Urinary bladder (tissue), 4 donors: ENCODE data around the gene FSTL4. TPM values are rescaled to one million over a fixed set of nuclear protein-coding genes. Genes with fewer than 3 reads are reported as not detected.

ENCODE experiments used
- DNase-seq: peaks from one replicate; pipeline ENCODE4 v3.0.0-alpha.2; 2015; ENCODE audit errors: extremely low spot score
- H3K27ac ChIP-seq: one replicate; pipeline ENCODE4 v1.5.1; 2013; ENCODE audit warnings: low read depth, mild to moderate bottlenecking, moderate library complexity
- H3K36me3 ChIP-seq: one replicate; pipeline ENCODE4 v1.6.1; 2013; ENCODE audit warnings: mild to moderate bottlenecking, moderate library complexity; ENCODE audit not compliant: insufficient read depth
- H3K4me1 ChIP-seq: one replicate; pipeline ENCODE4 v1.6.1; 2013; ENCODE audit warnings: mild to moderate bottlenecking, moderate library complexity; ENCODE audit not compliant: insufficient read depth
- H3K4me3 ChIP-seq: one replicate; pipeline ENCODE4 v1.5.1; 2013; ENCODE audit warnings: low read depth, low read length
- WGBS: extraction: QIAGEN DNeasy Blood & Tissue Kit; methylation state at CpG from one replicate; pipeline ENCODE4 v1.1.7; 2013; 5-methylcytosine and 5-hydroxymethylcytosine counted together
- polyA plus RNA-seq: library from polyadenylated mRNA; stranded (reverse); fragments of 200-250 nt; gene quantifications from one replicate; pipeline ENCODE4 v1.2.3, GENCODE V29; 2013
- total RNA-seq: library from RNA; depleted of rRNA; stranded (reverse); fragments of >200 nt; gene quantifications from one replicate; pipeline ENCODE4 v1.2.3, GENCODE V29; 2014
- donor health status: healthy with polysubstance abuse.
- donor health status: healthy.

Gene FSTL4
- 7.5 TPM for total RNA-seq
- 4.0 TPM for polyA plus RNA-seq

- no peak within 1 kb of the TSS for H3K27ac ChIP-seq
- peak within 1 kb of the TSS; percentile 55 for H3K4me3 ChIP-seq
- no peaks in the 10 kb centered on the region for H3K36me3 ChIP-seq
- peaks cover 4% of the 10 kb centered on the region for H3K4me1 ChIP-seq
- no peak for DNase-seq
- WGBS: 2% methylated on average over 69 of the region's 74 CpGs
Measured at GRCh38 chr5:133612249-133612860, at the start of gene FSTL4. FSTL4 (minus strand) TSS chr5:133612541.

DNA sequence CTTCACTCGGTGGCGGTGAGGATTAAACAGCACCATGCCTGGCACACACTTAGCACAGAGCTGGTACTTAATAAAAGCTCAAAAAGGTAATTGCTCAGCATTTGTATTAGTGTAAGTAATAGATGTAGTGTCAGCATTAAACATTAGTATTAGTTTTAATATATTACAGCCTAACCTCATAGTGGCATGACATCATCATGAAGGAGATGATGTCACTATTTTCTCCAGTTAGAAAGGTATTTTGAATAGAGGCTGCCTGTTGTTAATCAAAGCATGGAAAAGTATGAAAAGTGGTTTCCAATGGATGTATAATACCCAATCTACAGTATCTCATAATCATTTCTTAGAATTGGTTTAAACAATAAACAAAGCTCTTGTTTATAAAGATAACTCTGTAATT is 49.0 kb upstream of the FSTL4 start:
- DNase-seq: no peak

DNA sequence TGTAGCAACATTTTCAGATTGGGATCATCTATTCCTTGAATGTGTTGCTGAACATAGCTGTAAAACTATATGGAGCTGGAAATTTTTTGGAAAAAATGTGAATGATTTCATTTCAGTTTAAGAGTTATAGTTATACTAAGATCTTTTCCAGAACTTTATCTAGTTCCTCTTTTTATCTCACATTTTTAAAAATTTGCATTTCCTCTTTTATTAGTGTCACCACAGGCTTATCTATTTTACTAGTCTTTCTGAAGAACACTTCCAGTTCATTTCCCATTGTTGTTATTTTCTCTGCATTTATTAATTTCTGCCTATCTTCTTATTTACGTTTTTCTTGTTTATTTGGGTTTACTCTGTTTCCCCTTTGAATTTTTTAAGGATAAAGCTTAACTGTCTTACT is 46.0 kb upstream of the FSTL4 start:
- DNase-seq: no peak
- WGBS: 59% methylated on average over 1 of the region's 1 CpG
- H3K27ac ChIP-seq: no peak overlapping the region
- H3K4me1 ChIP-seq: no peaks in the 10 kb centered on the region
- H3K36me3 ChIP-seq: no peaks in the 10 kb centered on the region
- no peak overlapping the region for H3K4me3 ChIP-seq

More for the DNA sequence above, 49.0 kb upstream of the FSTL4 start:
- Histone ChIP-seq H3K36me3 (no peaks in the 10 kb centered on the region), H3K27ac (no peak overlapping the region), H3K4me1 (no peaks in the 10 kb centered on the region), H3K4me3 (no peak overlapping the region)
- 93% methylated on average over 2 of the region's 2 CpGs for WGBS

DNA sequence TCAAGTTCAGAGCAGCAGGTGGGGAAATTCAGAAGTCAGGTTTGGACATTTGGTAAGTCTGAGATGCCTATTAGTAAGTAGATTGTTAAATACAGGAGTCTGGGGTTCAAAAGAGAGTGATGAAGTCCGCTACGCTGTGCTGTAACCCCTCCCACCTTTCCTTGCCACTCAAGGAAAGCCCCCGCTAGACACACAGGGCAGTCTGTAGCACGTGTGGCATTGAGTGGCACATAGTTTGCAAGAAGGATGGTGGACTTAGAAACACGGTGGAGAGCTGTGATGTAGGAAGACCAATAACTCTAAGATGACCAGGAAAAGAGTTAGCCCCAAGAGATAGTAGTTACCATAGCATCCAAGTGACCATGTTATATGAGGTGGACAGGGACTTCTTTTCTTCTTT is 44.7 kb upstream of the FSTL4 start:
- WGBS: 89% methylated on average over 5 of the region's 5 CpGs
- Histone ChIP-seq H3K36me3 (no peaks in the 10 kb centered on the region), H3K4me1 (no peaks in the 10 kb centered on the region), H3K27ac (no peak overlapping the region), H3K4me3 (no peak overlapping the region)
- no peak for DNase-seq

DNA sequence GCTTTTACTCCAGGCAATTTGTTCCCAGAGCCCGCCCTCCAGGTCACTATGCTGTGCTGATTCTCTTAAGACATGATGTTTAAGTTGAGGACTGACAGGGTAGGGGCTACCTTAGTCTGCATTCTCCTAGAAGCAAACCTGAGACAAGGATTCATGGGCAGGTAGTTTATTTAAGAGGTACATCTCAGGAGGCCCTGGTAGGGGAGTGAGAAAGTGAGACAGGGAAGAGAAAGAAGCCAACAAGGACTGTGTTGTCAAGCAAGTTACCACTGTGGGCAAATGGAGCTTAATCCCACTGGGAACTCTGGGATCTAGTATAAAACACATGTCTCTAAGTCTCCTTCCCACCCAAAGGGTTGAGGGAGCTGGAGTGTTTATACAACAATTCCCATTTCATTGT is 43.6 kb upstream of the FSTL4 start:
- Histone ChIP-seq H3K36me3 (no peaks in the 10 kb centered on the region), H3K4me1 (no peaks in the 10 kb centered on the region), H3K4me3 (no peak overlapping the region), H3K27ac (no peak overlapping the region)
- DNase-seq: no peak
- WGBS: 93% methylated on average over 1 of the region's 1 CpG

DNA sequence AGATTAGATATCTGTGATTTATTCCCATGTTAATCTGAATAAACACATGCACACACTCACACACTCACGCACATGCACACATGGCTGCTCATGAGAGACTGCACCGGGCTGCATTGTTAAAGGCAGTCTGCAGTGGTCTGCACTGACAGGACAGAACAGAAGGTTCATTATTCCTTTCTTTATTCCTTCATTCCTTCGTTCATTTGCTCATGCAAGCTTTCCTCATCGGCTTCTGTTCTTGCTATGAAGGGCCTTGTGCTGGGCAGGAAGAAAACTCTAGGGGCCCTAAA is 41.4 kb upstream of the FSTL4 start:
- Histone ChIP-seq H3K4me3 (no peak overlapping the region), H3K27ac (no peak overlapping the region), H3K4me1 (no peaks in the 10 kb centered on the region), H3K36me3 (no peaks in the 10 kb centered on the region)
- 55% methylated on average over 4 of the region's 4 CpGs for WGBS
- DNase-seq: no peak

DNA sequence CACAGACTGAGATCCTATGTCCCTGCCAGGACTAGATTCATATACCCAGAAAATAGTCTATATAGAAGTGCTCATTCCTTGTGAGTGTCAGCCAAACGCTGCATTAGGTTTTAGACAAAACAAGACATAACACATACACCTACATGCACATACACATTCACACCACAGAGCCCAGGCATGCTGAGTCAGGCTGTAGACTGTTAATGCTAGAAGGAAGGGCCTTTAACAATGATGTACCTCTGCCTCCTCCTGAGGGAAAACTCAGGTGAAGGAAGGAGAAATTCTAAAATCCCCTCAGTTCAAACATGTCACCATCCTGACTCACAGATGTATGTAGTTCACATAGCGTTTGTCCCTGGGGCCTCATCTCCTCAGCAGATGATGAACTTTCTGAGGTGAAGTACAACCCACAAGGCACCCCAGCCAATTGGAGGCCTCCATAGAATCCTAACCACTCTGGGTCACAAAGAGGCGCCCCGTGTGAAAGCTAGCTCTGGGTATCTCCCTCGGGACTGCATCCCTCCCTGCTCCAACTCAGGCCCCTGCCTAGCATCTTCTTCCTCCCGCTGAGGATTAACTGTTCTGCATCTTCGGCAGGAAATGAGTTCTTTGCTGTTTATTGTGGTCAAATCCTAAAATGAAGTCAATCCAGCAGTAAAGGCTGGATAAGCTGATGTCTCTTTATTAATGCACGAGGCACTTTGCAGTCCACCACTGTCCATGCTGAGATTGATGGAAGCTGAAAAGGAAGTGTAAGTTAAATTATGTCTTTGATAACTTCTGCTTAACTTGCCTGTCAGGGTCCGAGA is 40.8 kb upstream of the FSTL4 start:
- no peak for DNase-seq
- H3K4me1 ChIP-seq: no peaks in the 10 kb centered on the region
- H3K36me3 ChIP-seq: no peaks in the 10 kb centered on the region
- no peak overlapping the region for H3K27ac ChIP-seq
- no peak overlapping the region for H3K4me3 ChIP-seq
- 32% methylated on average over 9 of the region's 9 CpGs for WGBS

GRCh38 chr5:133644000-133644865 is 31.9 kb upstream of the FSTL4 start:
- 82% methylated on average over 8 of the region's 8 CpGs for WGBS
- Histone ChIP-seq H3K27ac (no peak overlapping the region), H3K4me1 (no peaks in the 10 kb centered on the region), H3K36me3 (no peaks in the 10 kb centered on the region), H3K4me3 (no peak overlapping the region)
- DNase-seq: no peak

GRCh38 chr5:133643365-133643764 is 31.0 kb upstream of the FSTL4 start:
- DNase-seq: no peak
- H3K36me3 ChIP-seq: no peaks in the 10 kb centered on the region
- no peak overlapping the region for H3K27ac ChIP-seq
- 85% methylated on average over 4 of the region's 4 CpGs for WGBS
- H3K4me3 ChIP-seq: no peak overlapping the region
- no peaks in the 10 kb centered on the region for H3K4me1 ChIP-seq

GRCh38 chr5:133642153-133642722 is 29.9 kb upstream of the FSTL4 start:
- Histone ChIP-seq H3K27ac (no peak overlapping the region), H3K4me3 (no peak overlapping the region), H3K36me3 (no peaks in the 10 kb centered on the region), H3K4me1 (no peaks in the 10 kb centered on the region)
- DNase-seq: no peak
- 79% methylated on average over 2 of the region's 2 CpGs for WGBS

GRCh38 chr5:133641683-133642082 is 29.3 kb upstream of the FSTL4 start:
- H3K4me1 ChIP-seq: no peaks in the 10 kb centered on the region
- no peaks in the 10 kb centered on the region for H3K36me3 ChIP-seq
- no peak overlapping the region for H3K4me3 ChIP-seq
- DNase-seq: no peak
- H3K27ac ChIP-seq: no peak overlapping the region

DNA sequence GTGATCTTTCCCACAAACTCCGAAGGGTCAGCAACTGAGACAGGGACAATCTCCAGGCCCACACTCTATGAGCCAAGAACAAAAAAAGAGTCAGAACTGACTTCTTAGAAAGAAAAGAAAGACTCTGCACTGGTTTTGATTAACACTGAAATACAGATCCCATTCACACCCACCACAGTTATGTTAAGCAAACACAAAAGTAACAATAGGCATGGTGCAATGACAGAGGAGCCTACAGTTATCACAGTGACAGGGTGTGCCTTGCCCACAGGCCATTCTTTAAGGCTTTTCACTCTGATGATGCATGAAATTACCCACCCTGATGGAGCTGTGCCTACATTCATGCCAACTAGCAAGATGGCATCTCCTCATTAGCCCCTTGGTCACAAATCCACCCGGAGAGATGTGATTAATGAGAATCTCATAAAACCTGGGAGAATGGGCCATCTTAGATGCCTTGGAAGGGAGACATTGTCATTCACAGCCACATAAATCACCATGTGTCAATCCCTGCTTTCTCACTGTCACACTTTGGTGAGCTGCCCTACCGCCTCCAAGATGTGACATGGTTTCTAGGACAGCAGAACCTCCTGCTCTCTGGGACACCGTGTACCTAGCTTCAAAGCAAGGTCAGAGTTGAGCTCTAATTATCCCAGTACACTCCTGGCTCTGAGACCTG is 27.6 kb upstream of the FSTL4 start:
- H3K4me1 ChIP-seq: no peaks in the 10 kb centered on the region
- no peak overlapping the region for H3K27ac ChIP-seq
- DNase-seq: no peak

DNA sequence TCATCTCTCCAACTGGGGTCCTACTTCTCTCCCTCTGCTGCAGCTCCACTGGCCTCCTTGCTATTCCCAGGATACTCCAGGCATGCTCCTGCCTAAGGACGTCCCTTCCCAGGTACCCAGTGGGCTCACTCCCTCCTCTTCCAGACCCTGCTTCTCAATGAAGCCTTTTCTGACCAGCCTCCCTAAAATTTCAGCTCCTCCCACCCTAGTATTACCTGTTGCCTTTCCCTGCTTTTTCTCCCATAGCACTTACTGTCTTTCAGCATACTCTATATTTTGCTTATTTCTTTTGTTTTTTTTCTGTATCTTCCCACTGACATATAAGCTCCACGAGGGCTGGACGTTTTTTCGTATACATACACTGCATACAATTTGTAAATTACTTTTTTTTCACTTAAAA is 26.1 kb upstream of the FSTL4 start:
- DNase-seq: no peak
- Histone ChIP-seq H3K27ac (no peak overlapping the region), H3K36me3 (no peaks in the 10 kb centered on the region), H3K4me1 (no peaks in the 10 kb centered on the region), H3K4me3 (no peak overlapping the region)
- 57% methylated on average over 4 of the region's 4 CpGs for WGBS

More for the DNA sequence above, 27.6 kb upstream of the FSTL4 start:
- 64% methylated on average over 4 of the region's 4 CpGs for WGBS
- no peak overlapping the region for H3K4me3 ChIP-seq
- no peaks in the 10 kb centered on the region for H3K36me3 ChIP-seq
